ENCODE measurements around the gene SMIM9.

DNA sequence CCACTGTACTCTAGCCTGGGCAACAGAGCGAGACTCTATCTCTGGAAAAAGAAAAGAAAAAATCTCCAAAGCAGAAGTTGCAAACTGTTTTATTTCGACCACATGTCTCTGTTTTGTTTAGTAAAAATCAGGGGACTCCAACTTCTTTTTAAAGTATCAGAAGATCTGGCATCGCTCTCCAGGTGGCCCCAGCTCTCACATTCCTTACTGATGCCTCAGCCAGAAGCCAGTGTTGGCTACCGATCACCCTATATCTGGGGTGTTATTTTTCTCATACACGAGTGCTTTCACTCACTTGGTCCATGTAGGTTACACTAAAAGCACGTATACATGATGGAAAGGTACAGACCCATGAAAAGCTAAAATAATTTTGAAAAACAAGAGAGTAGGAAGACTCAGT, 37.5 kb downstream of the SMIM9 start:
- no peak for TF ChIP-seq EZH2 (IDR thresholded peaks at IDR 0.05; ENCODE audit: borderline replicate concordance, low read length)
- TF ChIP-seq, protein P1, sequence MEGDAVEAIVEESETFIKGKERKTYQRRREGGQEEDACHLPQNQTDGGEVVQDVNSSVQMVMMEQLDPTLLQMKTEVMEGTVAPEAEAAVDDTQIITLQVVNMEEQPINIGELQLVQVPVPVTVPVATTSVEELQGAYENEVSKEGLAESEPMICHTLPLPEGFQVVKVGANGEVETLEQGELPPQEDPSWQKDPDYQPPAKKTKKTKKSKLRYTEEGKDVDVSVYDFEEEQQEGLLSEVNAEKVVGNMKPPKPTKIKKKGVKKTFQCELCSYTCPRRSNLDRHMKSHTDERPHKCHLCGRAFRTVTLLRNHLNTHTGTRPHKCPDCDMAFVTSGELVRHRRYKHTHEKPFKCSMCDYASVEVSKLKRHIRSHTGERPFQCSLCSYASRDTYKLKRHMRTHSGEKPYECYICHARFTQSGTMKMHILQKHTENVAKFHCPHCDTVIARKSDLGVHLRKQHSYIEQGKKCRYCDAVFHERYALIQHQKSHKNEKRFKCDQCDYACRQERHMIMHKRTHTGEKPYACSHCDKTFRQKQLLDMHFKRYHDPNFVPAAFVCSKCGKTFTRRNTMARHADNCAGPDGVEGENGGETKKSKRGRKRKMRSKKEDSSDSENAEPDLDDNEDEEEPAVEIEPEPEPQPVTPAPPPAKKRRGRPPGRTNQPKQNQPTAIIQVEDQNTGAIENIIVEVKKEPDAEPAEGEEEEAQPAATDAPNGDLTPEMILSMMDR (conservative IDR thresholded peaks at IDR 0.05 in 1 of 2, IDR thresholded peaks at IDR 0.05 in 1 of 2; ENCODE audit: extremely low read depth in 1 of 2, insufficient read depth in 1 of 2, low read depth in 1 of 2, low read length in 2 of 2): no peak
